Stimulated activated naive CD4-positive, alpha-beta T cell (primary cell): ENCODE results near the gene AP1G2.
A peak's percentile ranks its signal among the peaks of the same experiment; 100 is the strongest.

Experiments used
- DNase-seq, 6 experiments: peaks; one replicate each; lab custom pipeline; 2025; lab: John Stamatoyannopoulos, UW

Gene AP1G2

DNA sequence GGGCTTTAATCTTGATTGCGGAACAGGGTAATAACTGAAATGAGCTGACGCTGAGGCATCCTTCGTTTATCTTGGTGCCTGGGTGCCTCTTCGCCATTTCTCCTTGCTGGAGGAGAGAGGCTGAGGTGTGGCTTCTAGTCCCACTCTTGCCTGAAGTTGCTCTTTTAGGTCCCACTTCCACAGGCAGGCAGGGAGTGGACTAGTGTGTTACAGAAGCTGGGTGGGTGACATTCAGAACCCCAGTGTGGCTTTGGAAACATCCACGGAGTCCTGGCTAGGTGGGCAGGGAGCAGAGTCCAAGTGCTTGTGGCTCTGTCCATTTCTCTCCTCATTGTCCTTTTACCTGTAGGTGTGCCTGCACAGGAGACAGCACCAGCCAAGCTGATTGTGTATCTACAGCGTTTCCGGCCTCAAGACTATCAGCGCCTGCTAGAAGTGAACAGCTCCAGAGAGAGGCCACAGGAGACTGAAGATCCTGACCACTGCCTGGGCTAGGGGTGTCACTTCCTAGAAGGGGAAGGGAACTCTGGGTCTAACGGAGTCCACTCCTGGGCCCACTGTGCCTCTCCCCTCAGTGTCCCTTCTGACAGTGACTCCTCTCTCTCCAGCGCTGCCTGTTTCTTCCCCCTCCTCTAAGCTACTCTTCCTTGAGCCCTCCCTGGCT is 9.1 kb downstream of the AP1G2 start:
- DNase-seq = no peak

DNA sequence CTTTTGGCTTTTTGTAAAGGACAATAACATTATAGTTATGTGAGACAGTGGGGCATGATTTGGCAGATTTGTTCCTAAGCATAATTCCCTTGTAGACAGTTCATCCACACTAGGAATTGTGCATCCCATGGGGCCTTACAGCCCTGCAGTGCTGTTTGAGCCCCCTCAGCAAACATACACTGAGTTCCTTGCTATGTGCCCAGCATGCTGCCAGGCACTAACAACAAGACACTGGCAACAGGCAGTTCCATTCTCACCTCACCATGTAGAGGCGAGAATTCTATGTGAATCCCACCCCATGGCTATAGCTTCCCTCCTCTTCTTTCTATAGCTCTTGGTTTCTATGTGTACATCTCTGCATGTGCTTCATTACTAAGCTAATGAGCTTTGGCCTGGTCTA is 9.6 kb downstream of the AP1G2 start:
- DNase-seq = no peak

DNA sequence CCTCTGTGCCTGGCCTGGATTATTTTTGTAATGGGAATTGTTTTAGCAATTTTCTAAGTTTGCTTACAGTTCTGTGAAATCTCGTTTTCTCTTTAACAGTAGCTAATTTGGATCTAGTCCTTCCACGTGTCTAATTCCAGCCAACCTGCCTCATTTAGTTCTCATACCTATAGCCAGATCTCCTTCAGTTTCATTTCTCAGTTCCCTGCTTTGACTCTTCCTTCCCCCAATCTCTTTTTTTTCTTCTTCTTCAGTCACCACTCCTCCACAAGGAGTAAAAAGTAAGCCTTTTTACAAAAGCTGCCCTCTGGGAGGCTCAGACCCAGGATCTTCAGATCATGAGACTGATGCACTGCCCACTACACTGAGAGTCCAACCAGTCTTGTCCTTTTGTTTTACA is 10.1 kb downstream of the AP1G2 start:
- no peak for DNase-seq

DNA sequence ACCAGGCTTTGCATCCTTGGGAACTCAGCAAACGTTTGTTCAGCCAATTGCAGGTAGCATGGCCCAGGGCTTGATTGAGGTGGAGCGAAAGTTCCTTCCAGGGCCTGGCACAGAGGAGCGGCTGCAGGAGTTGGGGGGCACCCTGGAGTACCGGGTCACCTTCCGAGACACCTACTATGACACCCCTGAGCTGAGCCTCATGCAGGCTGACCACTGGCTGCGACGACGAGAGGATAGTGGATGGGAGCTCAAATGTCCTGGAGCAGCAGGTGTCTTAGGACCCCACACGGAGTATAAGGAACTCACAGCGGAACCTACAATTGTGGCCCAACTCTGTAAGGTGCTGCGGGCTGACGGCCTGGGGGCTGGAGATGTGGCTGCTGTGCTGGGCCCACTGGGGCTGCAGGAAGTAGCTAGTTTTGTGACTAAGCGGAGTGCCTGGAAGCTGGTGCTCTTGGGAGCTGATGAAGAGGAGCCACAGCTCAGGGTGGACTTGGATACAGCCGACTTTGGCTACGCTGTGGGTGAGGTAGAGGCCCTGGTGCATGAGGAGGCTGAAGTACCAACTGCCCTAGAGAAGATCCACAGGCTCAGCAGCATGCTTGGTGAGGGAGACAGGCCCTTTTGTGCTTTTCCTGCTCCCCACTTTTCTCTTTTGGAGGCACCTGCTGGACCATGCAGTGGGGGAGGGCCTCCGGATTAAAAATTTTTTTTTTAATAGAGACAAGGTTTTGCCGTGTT is 10.7 kb downstream of the AP1G2 start:
- DNase-seq = no peak

DNA sequence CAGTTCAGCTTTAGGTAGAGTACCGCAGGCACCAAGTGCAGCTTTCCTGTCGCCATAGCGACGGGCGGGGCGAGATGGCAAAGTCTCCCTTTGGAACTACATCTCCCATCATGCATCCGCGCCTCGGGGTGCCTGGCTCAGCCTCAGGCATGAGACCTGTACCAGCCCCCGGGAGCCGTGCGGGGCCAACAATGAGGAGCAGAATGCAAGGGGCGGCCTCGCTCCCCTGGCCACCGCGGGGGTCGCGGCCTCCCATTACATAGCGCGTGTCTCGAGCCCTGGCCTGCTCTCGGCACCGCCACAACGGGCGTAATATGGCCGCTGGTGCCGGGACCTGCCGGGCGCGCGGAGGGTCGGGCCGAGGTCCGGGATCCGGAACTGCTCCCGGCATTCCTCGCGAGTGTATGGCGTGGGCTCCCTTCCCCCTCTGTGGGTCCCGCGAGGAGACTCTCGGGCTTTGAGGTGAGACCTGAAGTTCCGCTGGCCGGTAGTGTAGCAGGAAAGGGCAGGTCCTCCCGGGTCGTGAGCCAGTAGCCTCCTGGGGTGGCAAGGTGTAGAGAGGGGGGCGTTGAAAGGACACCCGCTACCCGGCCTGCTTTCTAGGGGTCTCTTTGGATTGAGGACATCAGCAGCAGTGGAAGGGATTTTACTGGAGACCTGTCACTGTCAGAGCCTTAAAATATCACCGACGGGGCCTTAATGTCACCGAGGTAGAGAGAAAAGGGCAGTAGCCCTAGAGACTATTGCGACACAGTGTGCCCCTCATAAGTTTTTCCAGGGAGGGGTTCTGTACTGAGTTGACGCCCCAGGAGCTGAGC is 11.5 kb downstream of the AP1G2 start, which contains the start of gene THTPA:
THTPA (plus strand) TSS at position 390 of the 818 bp plus-strand sequence. CDS start 487 bp downstream, outside the sequence.
- peak; percentile 82 to 93 (median 89) for DNase-seq

DNA sequence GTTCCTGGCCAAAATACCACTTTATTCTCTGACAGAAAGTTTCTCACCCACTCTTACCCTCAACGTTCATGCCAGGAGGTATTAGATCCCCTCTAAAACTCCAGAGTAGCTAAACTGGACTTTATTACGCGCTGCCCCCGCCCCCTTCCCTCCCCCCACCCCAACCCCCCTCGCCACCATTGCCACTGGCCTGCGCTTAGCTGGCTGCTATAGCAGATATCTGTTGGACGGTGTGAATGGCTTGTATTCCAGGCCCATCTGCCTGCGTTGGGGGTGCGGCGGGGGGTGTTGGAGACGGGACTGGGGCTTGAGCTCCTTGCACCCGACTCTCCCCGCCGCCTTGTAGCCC is 12.1 kb downstream of the AP1G2 start:
- DNase-seq = no peak

DNA sequence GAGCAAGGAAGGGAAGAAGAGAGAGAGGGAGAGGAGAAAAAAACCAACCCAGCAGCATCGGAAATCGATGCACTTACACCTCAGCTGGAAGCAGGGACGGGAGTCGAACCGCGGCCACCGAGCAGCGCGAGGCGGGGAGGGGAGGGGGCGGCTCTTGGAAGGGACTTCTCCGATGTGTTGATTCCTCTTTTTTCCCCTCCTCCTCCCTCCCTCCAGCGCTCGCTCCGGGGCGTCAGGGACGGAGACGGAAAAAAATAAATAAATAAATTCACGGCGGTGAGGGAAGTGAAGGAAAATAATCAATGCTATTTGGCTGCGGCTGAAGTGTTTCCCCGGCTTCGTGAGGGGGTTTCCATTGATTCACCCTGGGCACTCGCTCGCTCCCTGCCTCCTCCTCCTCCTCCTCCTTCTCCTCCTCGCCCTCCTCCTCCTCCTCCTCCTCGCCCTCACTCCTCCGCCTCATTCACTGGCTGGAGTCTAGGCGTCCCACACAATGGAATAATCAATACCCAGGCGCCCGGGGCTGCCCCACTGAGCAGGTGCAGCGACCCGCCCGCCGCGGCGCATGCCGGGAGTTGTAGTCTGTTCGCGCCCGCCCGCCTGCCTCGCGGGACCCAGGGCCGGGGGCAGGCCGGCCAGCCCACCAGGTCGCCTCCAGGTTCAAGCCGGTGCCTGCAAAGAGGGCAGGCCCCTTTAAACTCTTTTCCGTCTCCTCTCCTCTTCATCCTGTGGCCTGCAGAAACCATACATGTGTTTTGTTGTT is 16.1 kb downstream of the AP1G2 start, which contains the start of gene ZFHX2:
ZFHX2 (minus strand) TSS at position 500 of the 763 bp plus-strand sequence. CDS start 16,440 bp downstream, outside the sequence.
- DNase-seq = peak; percentile 32 to 71 (median 62)

DNA sequence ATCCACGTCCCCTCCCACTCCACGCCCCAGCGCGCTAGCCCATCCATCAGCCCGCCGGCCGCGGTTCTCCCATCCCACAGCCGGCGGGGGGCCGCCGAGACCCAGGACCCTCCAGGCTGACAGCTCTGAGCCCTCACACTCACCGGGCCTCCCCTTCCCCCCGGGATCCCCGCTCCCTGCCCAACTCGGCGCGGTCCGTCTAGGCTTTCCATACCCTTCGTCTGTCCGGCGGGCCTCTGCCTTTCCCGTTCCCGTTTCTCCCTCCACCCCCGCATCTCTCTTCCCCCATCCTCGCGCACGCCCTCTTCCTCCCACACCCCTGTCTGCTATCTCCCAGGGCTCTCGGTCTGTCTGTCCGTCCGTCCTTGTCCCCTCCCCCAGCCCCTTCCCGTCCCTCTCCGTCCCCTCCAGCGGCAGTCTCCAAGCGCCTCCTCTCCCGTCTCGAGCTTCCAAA is 16.8 kb downstream of the AP1G2 start:
- DNase-seq = no peak

DNA sequence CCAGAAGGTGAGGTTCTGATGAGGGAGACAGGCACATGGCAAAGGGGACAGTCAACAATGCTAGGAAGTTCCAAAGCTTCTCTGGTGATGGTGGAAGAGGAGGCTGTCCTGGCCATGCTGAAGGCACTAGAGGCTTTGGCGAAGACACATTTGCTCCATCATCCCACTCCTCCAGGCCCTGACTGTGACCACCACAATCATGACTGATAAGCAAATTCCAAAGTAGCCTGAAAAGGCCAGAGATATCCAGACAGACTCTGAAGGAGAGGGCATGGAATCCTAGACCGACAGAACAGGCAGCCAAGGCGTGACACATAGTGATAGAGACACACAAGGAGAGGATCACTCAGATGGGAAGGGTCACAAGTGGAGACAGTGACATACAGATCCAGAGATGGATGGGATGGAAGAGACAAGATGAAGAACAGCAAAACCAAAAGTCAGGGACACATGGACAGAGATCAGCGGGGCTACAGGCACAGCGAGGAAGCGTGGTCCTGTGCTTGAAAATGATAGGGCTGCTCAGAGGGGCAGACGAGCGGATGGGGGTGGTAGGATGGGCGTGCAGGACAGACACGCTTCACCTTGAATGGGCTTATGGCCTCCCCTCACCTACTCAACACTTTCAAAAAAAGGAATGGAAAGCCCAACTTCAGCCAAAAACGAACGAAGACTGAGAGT is 17.3 kb downstream of the AP1G2 start:
- no peak for DNase-seq

DNA sequence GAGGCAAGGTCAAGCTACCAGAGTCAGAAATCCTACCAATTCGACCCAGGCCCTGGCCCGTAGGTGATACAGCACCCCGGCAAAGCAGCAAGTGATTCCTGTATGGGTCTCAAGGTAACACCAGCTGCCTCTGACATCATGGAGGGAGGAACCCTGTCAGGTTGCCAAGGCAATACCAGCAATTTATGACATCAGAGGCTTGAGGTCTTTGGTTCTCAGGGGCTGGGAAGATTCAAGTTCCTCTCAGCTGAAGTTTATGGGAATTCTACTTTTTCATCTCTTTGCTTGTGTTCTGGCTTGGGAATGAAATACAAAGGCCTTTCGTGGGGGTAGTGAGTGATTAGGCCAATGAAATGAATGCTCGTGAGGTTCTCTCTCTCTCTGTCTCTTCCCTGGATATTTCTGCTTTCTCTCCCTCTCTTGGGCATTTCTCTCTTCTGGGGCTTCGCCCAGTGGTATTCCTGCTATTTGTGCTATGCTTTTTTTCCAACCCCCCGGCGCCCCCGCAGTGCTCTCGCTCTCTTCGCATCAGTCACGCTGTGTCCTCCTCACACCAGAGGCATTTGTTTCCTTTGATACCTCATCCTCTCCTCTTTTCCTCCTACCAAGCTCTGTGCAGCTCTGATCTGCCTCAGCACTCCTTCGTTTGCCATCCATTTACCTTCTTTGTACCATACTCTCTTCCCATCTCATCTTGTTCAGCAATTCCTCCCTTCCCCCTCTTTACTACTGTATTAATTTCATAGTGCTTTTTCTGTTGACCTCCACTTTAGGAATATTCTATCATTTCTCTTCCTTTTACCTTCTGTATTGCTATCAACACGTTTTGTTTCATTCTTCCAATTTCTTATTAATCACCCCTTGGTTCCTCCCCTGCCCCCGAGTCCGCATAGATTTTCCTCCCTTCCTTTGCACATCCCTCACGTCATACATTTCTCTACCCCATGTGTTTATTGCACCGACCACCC is 19.0 kb downstream of the AP1G2 start:
- DNase-seq = no peak

DNA sequence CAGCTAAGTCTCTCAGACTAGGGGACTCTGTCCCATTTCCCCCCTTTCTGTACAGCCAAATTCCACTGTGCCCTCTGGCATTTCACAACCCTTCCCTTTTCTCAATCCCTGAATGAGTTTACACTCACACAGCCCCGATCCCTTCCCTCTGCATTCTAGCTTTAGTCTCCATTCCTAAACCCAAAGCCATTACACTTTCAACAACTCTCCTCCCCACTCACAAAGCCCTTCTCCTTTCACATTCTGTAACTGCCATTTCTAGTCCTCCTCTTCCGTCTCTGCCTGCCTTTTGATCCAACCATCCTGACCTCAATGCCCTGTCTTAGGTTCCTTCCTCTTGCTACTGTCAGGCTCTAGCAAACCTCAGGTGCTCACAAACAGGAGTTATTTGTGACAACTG is 19.7 kb downstream of the AP1G2 start:
- DNase-seq = no peak

DNA sequence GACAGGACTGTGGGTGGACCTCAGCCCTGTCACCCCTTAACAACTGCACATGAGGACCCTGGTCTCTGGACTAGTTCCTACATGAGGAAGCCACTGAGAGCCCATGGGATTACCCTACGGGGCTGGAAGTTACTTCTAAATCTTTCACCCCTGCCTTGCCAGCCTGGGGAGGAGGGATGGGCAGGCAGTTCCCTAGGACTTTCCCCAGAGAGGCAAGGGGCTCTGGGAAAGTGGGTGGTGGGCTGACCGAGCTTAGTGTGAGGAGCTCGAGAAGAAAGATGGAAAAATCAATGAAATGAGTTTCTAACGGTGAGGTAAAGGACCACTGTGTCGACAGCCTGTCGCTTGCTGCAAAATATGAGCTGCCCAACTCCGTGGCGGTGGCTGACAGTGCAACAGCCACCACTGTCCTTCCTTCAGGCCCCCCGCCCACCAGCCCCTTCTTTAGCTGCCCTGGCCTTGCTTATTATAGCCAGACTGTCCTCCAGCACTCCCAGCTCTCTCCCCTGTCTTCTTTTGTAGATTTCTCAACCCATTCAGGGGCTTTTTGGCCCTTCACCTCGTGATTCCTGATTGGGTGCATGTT is 21.0 kb downstream of the AP1G2 start:
- no peak for DNase-seq

DNA sequence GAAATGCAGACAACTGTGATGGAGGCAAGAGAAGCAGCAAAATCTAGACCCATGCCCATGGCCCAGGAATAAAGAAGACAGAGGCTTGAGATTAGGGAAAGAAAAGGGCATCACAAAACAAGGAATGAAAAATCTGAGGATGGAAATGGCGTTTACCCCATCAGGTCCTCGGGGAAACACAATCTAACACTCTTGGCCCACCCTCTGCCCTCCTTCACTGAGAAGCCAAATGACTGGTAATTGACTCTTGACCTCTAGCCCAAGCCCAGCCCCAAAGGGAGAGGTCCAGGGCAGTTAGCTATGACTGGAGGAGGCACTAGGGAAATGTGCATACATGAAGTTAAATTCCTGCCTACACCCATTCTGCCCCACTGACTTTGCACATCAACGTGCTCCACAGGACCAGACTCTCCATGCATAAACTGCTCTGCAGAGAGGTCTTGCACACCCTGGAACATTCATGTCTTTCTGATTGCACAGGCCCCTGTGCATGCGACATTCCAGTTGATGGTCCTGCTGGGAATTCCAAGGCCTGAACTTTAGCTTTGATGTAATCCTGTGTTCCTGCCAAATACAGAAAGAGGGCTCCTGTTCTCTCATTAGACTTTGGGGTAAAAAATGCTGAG is 21.7 kb downstream of the AP1G2 start:
- no peak for DNase-seq

DNA sequence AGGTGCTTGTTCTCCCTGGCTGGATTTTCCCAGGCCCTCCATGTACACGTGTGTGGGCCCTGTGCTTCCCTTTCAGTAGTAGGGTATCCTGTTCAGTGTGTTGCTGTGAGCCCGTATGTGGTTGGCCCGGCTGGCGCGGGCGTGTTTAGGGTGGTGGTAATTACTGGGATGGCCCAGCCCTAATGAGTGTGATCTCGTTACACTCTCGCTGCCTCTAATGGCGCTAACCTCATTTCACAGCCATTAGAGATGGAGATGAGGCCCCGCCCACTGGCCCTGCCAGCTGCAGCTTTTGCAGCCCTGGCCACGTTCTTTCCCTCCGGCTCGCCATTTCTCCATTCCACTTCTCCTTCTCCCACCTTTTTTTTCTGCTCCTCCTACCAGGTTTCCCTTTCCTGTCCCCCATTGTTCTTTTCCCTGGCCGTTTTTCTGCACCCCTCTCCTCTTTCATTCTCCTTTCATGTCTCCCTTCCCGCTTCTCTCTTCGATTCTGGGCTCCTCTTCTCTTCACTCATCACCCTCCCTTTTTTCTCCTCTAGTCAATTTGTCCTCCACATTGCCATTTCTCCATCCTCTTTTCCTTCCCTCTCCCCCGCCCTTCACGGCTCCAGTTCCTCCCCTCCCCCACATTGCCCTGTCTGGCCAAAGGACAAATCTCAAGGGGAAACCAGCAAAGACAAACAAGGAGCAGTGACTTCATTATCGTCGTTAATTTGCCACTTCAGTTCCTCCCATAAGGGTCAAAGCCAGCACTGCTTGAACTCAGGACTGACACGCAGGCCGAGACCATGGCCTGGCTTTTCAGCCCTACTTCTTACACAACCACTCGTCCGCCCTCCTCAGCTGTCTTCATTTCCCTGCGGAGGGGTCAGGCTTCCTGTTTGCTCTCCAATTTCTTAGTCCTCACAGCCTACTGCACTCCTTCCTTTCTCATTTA is 22.8 kb downstream of the AP1G2 start:
- DNase-seq = no peak

DNA sequence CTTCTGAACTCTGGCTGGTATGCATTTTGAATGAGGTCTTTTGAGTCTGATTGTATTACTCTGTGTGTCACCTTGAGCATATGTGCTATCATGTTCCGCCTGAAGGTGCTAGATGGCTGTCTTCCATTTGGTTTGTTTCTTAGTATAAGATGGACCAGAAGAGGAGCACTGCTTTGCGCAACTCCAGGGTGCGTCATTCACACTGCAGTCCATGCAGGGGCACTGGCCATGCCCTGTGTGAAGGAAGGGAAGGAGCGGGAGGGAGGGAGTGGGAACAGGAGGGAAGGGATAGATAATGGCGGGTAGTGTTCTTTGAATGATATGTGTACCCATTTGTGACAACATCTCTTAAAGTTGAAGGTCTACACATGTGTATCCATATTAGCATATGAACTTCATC is 24.2 kb downstream of the AP1G2 start:
- no peak for DNase-seq

DNA sequence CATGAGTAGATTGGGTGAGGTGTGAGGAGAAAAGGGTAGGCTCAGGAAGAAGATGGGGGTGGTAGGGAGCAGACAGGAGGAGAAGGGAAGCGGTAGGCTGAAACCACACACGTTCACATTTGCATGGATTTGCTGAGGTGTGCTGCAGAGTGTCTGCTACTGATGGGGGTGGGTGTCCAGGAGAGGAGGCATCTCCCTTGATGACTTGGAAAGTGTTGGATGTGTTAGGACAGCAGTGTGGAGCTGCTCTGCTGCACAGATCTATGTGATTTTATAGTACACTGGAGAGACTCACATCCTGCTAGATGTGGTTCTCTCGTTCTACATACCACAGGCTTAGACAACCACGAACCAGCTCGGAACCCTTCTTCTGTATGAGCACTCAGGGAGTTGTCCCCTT is 25.3 kb downstream of the AP1G2 start:
- DNase-seq = no peak

DNA sequence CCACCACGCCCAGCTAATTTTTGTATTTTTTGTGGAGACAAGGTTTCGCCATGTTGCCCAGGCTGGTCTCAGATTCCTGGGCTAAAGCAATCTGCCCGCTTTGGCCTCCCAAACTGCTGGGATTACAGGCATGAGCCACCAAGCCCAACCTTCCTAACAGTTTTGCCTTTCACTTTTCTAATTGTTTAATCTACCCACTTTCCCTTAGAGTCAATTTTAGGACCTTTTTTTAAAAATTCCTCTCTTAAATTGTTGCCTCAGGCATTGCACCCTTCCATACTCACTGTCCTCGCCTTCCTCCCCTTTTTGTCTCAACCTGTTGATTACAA is 27.5 kb downstream of the AP1G2 start:
- DNase-seq = no peak
